Subcutaneous abdominal adipose tissue (tissue), 5 donors: ENCODE results near the gene GOLGA6L24.
A peak's percentile ranks its signal among the peaks of the same experiment; 100 is the strongest.
"Not testable (repeated sequence)": the region's sequence is repeated elsewhere in the genome, so short reads cannot be mapped to it uniquely, and the experiment has no call there.

Experiments
- H3K27ac ChIP-seq: one replicate; pipeline ENCODE4 v1.7.0; 2013; ENCODE audit warnings: low read depth, mild to moderate bottlenecking, inconsistent platforms, low read length, moderate library complexity
- H3K27me3 ChIP-seq, 5 donors: one replicate each; pipeline ENCODE4 v1.7.0; 2013; ENCODE audit warnings: low read length in 5 of 5, inconsistent platforms in 1 of 5; ENCODE audit not compliant: control insufficient read depth in 5 of 5, insufficient read depth in 4 of 5
- H3K36me3 ChIP-seq, 5 donors: one replicate each; pipeline ENCODE4 v1.7.0; 2013; ENCODE audit warnings: low read length in 5 of 5; ENCODE audit not compliant: control insufficient read depth in 5 of 5, insufficient read depth in 5 of 5
- H3K4me1 ChIP-seq, 5 donors: one replicate each; pipeline ENCODE4 v1.7.0; 2013; ENCODE audit warnings: low read length in 5 of 5, mild to moderate bottlenecking in 3 of 5, moderate library complexity in 1 of 5; ENCODE audit not compliant: control insufficient read depth in 5 of 5, insufficient read depth in 5 of 5
- H3K4me3 ChIP-seq, 5 donors: one replicate each; pipeline ENCODE4 v1.7.0; 2013; ENCODE audit warnings: low read length in 5 of 5, low read depth in 1 of 5
- H3K9ac ChIP-seq, 5 donors: one replicate each; pipeline ENCODE4 v1.7.0; 2013; ENCODE audit warnings: low read length in 5 of 5, mild to moderate bottlenecking in 4 of 5, moderate library complexity in 3 of 5
- H3K9me3 ChIP-seq, 5 donors: one replicate each; pipeline ENCODE4 v1.7.0; 2013; ENCODE audit warnings: low read length in 5 of 5; ENCODE audit not compliant: control insufficient read depth in 5 of 5
- donor health status: healthy.
- donor health status: healthy.
- donor health status: healthy.
- donor health status: healthy.
- donor health status: healthy.

The GOLGA6L24 gene

GRCh38 chr15:28357984-28358383, at the start of gene GOLGA6L24:
GOLGA6L24 (minus strand) TSS chr15:28358084; CDS start chr15:28358023, 61 bp downstream.
- not testable (repeated sequence) for H3K9ac ChIP-seq, H3K27me3 ChIP-seq, H3K36me3 ChIP-seq, H3K4me3 ChIP-seq, H3K4me1 ChIP-seq, H3K9me3 ChIP-seq, H3K27ac ChIP-seq

GRCh38 chr15:28402774-28403435, 45.0 kb upstream of the GOLGA6L24 start:
- not testable (repeated sequence) for H3K27me3 ChIP-seq, H3K4me1 ChIP-seq, H3K9ac ChIP-seq, H3K36me3 ChIP-seq, H3K4me3 ChIP-seq, H3K9me3 ChIP-seq, H3K27ac ChIP-seq

GRCh38 chr15:28396022-28396421, 38.1 kb upstream of the GOLGA6L24 start:
- H3K36me3 ChIP-seq, H3K9me3 ChIP-seq, H3K9ac ChIP-seq, H3K4me1 ChIP-seq, H3K27ac ChIP-seq, H3K4me3 ChIP-seq, H3K27me3 ChIP-seq: not testable (repeated sequence)

GRCh38 chr15:28380053-28380452, 22.2 kb upstream of the GOLGA6L24 start:
- H3K9me3 ChIP-seq, H3K9ac ChIP-seq, H3K4me1 ChIP-seq, H3K36me3 ChIP-seq, H3K4me3 ChIP-seq, H3K27ac ChIP-seq, H3K27me3 ChIP-seq: not testable (repeated sequence)

- not testable (repeated sequence) for H3K27me3 ChIP-seq, H3K4me3 ChIP-seq, H3K27ac ChIP-seq, H3K36me3 ChIP-seq, H3K9me3 ChIP-seq, H3K9ac ChIP-seq, H3K4me1 ChIP-seq
Measured at GRCh38 chr15:28378364-28378763, 20.5 kb upstream of the GOLGA6L24 start, which contains the start of gene GOLGA8F. GOLGA8F (plus strand) TSS chr15:28378664; CDS start chr15:28378762, 98 bp downstream.

- not testable (repeated sequence) for H3K27me3 ChIP-seq, H3K4me3 ChIP-seq, H3K36me3 ChIP-seq, H3K9me3 ChIP-seq, H3K9ac ChIP-seq, H3K4me1 ChIP-seq, H3K27ac ChIP-seq
Measured at GRCh38 chr15:28365502-28365901, 7.6 kb upstream of the GOLGA6L24 start.

GRCh38 chr15:28322129-28322588, 35.7 kb downstream of the GOLGA6L24 start, which contains the start of gene HERC2:
HERC2 (minus strand) TSS chr15:28322179; CDS start chr15:28321433, 746 bp downstream.
- H3K9me3 ChIP-seq, H3K4me1 ChIP-seq, H3K27ac ChIP-seq, H3K27me3 ChIP-seq, H3K36me3 ChIP-seq: not testable (repeated sequence)
- Histone ChIP-seq H3K9ac (peak within 1 kb of the TSS in 1 of 5 donors; percentile 32), H3K4me3 (peak within 1 kb of the TSS in 4 of 5 donors; percentile 39 to 59 (median 43))

- peak overlapping the region in 1 of 5 donors; percentile 32 for H3K9ac ChIP-seq
- H3K27ac ChIP-seq: not testable (repeated sequence)
- peak overlapping the region in 4 of 5 donors; percentile 39 to 59 (median 43) for H3K4me3 ChIP-seq
Measured at GRCh38 chr15:28321358-28322078, 36.4 kb downstream of the GOLGA6L24 start.

GRCh38 chr15:28319725-28320124, 38.2 kb downstream of the GOLGA6L24 start:
- H3K36me3 ChIP-seq, H3K4me1 ChIP-seq, H3K27ac ChIP-seq, H3K4me3 ChIP-seq, H3K27me3 ChIP-seq, H3K9ac ChIP-seq, H3K9me3 ChIP-seq: not testable (repeated sequence)

More at GRCh38 chr15:28321358-28322078, 36.4 kb downstream of the GOLGA6L24 start:
- H3K36me3 ChIP-seq, H3K4me1 ChIP-seq, H3K27me3 ChIP-seq, H3K9me3 ChIP-seq: not testable (repeated sequence)

- H3K4me1 ChIP-seq, H3K9me3 ChIP-seq: not testable (repeated sequence)
Measured at GRCh38 chr15:28318828-28319227, 39.1 kb downstream of the GOLGA6L24 start.

More at GRCh38 chr15:28318828-28319227, 39.1 kb downstream of the GOLGA6L24 start:
- H3K9ac ChIP-seq, H3K27ac ChIP-seq, H3K36me3 ChIP-seq, H3K4me3 ChIP-seq, H3K27me3 ChIP-seq: not testable (repeated sequence)
